SK-N-SH treated with all-trans-retinoic acid at 6 μM for 48 hours (cell line): ENCODE measurements around the gene ANTXR2.

Source experiments
- ATAC-seq: fragments of 200-7000 bp; cut with Tn5 transposase; 3 replicates; pipeline ENCODE4 v1.9.1; 2020; ENCODE audit warnings: mild to moderate bottlenecking, moderate library complexity
- BACH2 ChIP-seq: fragments of 250-450 bp; sonication (Bioruptor Pico); IDR thresholded peaks from 2 replicates; pipeline ENCODE4 v1.9.0; 2021; ENCODE audit warnings: mild to moderate bottlenecking, borderline replicate concordance
- CREB5 ChIP-seq: fragments of 250-450 bp; sonication (Bioruptor Pico); IDR thresholded peaks from 2 replicates; pipeline ENCODE4 v1.5.1; 2020; ENCODE audit warnings: low read depth, mild to moderate bottlenecking, moderate library complexity
- CSDC2 ChIP-seq: fragments of 250-450 bp; sonication (Bioruptor Pico); IDR thresholded peaks from 2 replicates; pipeline ENCODE4 v1.5.0; 2020; ENCODE audit warnings: mild to moderate bottlenecking, moderate library complexity
- CSRNP3 ChIP-seq: fragments of 250-450 bp; sonication (Bioruptor Pico); IDR thresholded peaks from 2 replicates; pipeline ENCODE4 v1.5.1; 2021; ENCODE audit warnings: mild to moderate bottlenecking, moderate library complexity
- ESRRG ChIP-seq: fragments of 250-450 bp; sonication (Bioruptor Pico); IDR thresholded peaks from 2 replicates; pipeline ENCODE4 v1.6.1; 2021; ENCODE audit warnings: mild to moderate bottlenecking
- GLIS3 ChIP-seq: fragments of 250-450 bp; sonication (Bioruptor Pico); IDR thresholded peaks from 2 replicates; pipeline ENCODE4 v1.5.0; 2020; ENCODE audit warnings: mild to moderate bottlenecking, moderate library complexity
- ISL1 ChIP-seq: fragments of 250-450 bp; sonication (Bioruptor Pico); IDR thresholded peaks from 2 replicates; pipeline ENCODE4 v2.1.2; 2022; ENCODE audit warnings: mild to moderate bottlenecking, moderate library complexity
- OSR1 ChIP-seq: fragments of 250-450 bp; sonication (Bioruptor Pico); IDR thresholded peaks from 2 replicates; pipeline ENCODE4 v1.8.0; 2022; ENCODE audit warnings: moderate library complexity, mild to moderate bottlenecking, inconsistent platforms
- PATZ1 ChIP-seq: fragments of 250-450 bp; sonication (Bioruptor Pico); IDR thresholded peaks from 2 replicates; pipeline ENCODE4 v1.8.0; 2020; ENCODE audit warnings: mild to moderate bottlenecking, moderate library complexity, borderline replicate concordance
- PPARA ChIP-seq: fragments of 250-450 bp; sonication (Bioruptor Pico); IDR thresholded peaks from 2 replicates; pipeline ENCODE4 v1.5.0; 2020; ENCODE audit warnings: mild to moderate bottlenecking, borderline replicate concordance
- RARB ChIP-seq: fragments of 250-450 bp; sonication (Bioruptor Pico); IDR thresholded peaks from 2 replicates; pipeline ENCODE4 v1.8.0; 2021; ENCODE audit warnings: mild to moderate bottlenecking, moderate library complexity
- SNAI2 ChIP-seq: fragments of 250-450 bp; sonication (Bioruptor Pico); IDR thresholded peaks from 2 replicates; pipeline ENCODE4 v1.5.0; 2020; ENCODE audit warnings: mild to moderate bottlenecking, moderate library complexity
- TCF4 ChIP-seq: fragments of 250-450 bp; sonication (Bioruptor Pico); IDR thresholded peaks from 2 replicates; pipeline ENCODE4 v1.8.0; 2021; ENCODE audit warnings: mild to moderate bottlenecking, moderate library complexity, borderline replicate concordance
- TOX ChIP-seq: fragments of 250-450 bp; sonication (Bioruptor Pico); IDR thresholded peaks from 2 replicates; pipeline ENCODE4 v1.8.0; 2021; ENCODE audit warnings: mild to moderate bottlenecking, moderate library complexity, borderline replicate concordance
- TSHZ2 ChIP-seq: fragments of 250-450 bp; sonication (Bioruptor Pico); IDR thresholded peaks from 2 replicates; pipeline ENCODE4 v1.5.0; 2020; ENCODE audit warnings: mild to moderate bottlenecking, moderate library complexity
- ZC3H10 ChIP-seq: fragments of 250-450 bp; sonication (Bioruptor Pico); IDR thresholded peaks from 2 replicates; pipeline ENCODE4 v1.5.1; 2021; ENCODE audit warnings: mild to moderate bottlenecking, moderate library complexity
- ZFP3 ChIP-seq: fragments of 250-450 bp; sonication (Bioruptor Pico); IDR thresholded peaks from 2 replicates; pipeline ENCODE4 v1.5.0; 2020; ENCODE audit warnings: mild to moderate bottlenecking, moderate library complexity
- ZFP30 ChIP-seq: fragments of 450-650 bp; formaldehyde crosslinking; IDR thresholded peaks from 2 replicates; pipeline ENCODE4 v1.5.0; 2022; ENCODE audit warnings: mild to moderate bottlenecking, moderate library complexity
- ZNF8 ChIP-seq: fragments of 450-650 bp; formaldehyde crosslinking; IDR thresholded peaks from 2 replicates; pipeline ENCODE4 v1.5.0; 2020; ENCODE audit warnings: mild to moderate bottlenecking, moderate library complexity

Gene ANTXR2

GRCh38 chr4:80024335-80024734, 48.7 kb downstream of the ANTXR2 start (continued):
- TF ChIP-seq CREB5 (CRISPR knock-in tag) = no peak

- no peak for TF ChIP-seq ESRRG (CRISPR knock-in tag)
- no peak for TF ChIP-seq PATZ1 (CRISPR knock-in tag)
- TF ChIP-seq TOX (CRISPR knock-in tag) = no peak
- TF ChIP-seq CREB5 (CRISPR knock-in tag) = no peak
- no peak for TF ChIP-seq RARB (CRISPR knock-in tag)
- TF ChIP-seq OSR1 (CRISPR knock-in tag) = no peak
- no peak for TF ChIP-seq ZFP3 (CRISPR knock-in tag)
- no peak for TF ChIP-seq ISL1 (CRISPR knock-in tag)
- TF ChIP-seq CSDC2 (CRISPR knock-in tag) = no peak
- no peak for TF ChIP-seq SNAI2 (CRISPR knock-in tag)
- no peak for TF ChIP-seq PPARA (CRISPR knock-in tag)
- TF ChIP-seq ZFP30 (CRISPR knock-in tag) = no peak
- no peak for TF ChIP-seq TCF4 (CRISPR knock-in tag)
- ATAC-seq = no peak
Measured at GRCh38 chr4:80022282-80022681, 50.7 kb downstream of the ANTXR2 start.

- no peak for TF ChIP-seq ZC3H10 (CRISPR knock-in tag)
- no peak for TF ChIP-seq CSDC2 (CRISPR knock-in tag)
- TF ChIP-seq CREB5 (CRISPR knock-in tag) = no peak
- TF ChIP-seq ZNF8 (CRISPR knock-in tag) = no peak
- peak; percentile 79 for ATAC-seq
Measured at GRCh38 chr4:80017125-80017854, 55.7 kb downstream of the ANTXR2 start.

GRCh38 chr4:80016506-80016905, 56.5 kb downstream of the ANTXR2 start:
- no peak for ATAC-seq
- no peak for TF ChIP-seq RARB (CRISPR knock-in tag)

- no peak for TF ChIP-seq ZFP3 (CRISPR knock-in tag)
- no peak for TF ChIP-seq OSR1 (CRISPR knock-in tag)
Measured at GRCh38 chr4:80015407-80016189, 57.4 kb downstream of the ANTXR2 start.

GRCh38 chr4:80014531-80014930, 58.5 kb downstream of the ANTXR2 start:
- no peak for ATAC-seq
- TF ChIP-seq ZNF8 (CRISPR knock-in tag) (no peak), TSHZ2 (CRISPR knock-in tag) (no peak), GLIS3 (CRISPR knock-in tag) (no peak), SNAI2 (CRISPR knock-in tag) (no peak), BACH2 (CRISPR knock-in tag) (no peak), ISL1 (CRISPR knock-in tag) (no peak), PATZ1 (CRISPR knock-in tag) (no peak), CSRNP3 (CRISPR knock-in tag) (no peak), PPARA (CRISPR knock-in tag) (no peak)

More at GRCh38 chr4:80015407-80016189, 57.4 kb downstream of the ANTXR2 start:
- no peak for ATAC-seq
